ENCODE measurements around the gene HK3.

HK3 gene

DNA sequence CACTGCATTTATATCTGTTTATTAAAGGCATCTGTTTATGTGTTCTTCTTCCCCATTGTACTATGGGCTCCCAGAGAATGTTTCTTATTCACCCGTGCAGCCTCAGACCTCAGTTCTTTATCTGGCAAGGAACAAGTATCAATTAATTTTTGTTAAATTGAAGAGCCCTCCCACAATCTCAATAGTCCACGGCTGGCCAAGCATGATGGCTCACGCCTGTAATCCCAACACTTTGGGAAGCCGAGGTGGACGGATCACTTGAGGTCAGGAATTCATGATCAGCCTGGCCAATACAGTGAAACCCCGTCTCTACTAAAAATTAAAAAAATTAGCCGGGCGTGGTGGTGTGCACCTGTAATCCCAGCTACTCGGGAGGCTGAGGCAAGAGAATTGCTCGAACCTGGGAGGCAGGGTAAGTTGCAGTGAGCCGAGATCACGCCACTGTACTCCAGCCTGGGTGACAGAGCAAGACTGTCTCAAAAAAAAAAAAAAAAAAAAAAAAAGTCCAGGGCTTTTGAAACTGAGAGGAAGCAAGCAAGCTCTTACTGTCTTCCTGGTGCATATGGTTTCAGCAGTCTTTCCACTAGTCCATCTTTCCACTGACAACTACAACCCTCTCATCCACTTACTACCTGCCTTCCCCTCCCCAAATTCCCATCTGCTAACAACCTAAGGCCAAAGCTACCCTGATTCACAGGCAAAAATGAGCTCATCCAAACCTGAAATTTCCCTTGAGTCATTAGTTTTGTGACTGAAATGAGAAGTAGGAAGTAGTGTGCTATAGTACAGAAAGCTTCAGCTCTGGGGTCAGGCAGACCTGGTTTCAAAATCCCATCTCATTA is 2.3 kb upstream of the HK3 start:
- no peak overlapping the region for H3K9ac ChIP-seq (ENCODE audit: low read length)
- peaks cover 33% of the 10 kb centered on the region for H3K36me3 ChIP-seq (ENCODE audit: insufficient read depth, low read length)
- no peaks in the 10 kb centered on the region for H3K9me3 ChIP-seq (ENCODE audit: low read length)
- no peaks in the 10 kb centered on the region for H3K27me3 ChIP-seq (ENCODE audit: control insufficient read depth in 1 of 2, insufficient read depth in 2 of 2, low read length in 2 of 2)
- H3K27ac ChIP-seq (ENCODE audit: low read depth, low read length): no peak overlapping the region
- H3K4me1 ChIP-seq (ENCODE audit: insufficient read depth, low read length): no peaks in the 10 kb centered on the region
- no peak overlapping the region for H3K4me3 ChIP-seq (ENCODE audit: low read depth in 1 of 2, low read length in 2 of 2)

DNA sequence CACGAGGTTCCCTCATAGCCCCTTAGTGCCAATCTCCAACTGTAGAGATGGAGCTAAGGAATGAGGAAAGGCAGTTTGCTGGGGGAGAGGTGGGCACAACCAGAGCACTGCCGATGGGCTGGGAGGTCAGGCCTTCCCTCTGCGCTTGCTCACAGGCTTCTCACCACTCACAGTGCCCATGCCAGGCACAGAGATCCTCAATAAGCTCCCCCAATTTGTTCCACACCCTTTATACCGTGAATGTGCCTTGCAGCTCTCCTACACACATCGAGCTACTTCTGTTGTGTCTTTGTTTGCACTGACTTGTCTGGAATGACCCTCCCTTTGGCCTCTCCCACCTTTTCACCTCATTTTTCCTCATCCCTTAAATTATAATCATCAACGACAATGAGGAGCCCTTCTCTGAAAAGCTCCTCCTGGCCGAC is 1.6 kb upstream of the HK3 start:
- H3K27ac ChIP-seq (ENCODE audit: low read depth, low read length): no peak overlapping the region
- H3K9ac ChIP-seq (ENCODE audit: low read length): no peak overlapping the region
- peaks cover 27% of the 10 kb centered on the region for H3K36me3 ChIP-seq (ENCODE audit: insufficient read depth, low read length)
- H3K4me1 ChIP-seq (ENCODE audit: insufficient read depth, low read length): no peaks in the 10 kb centered on the region
- no peaks in the 10 kb centered on the region for H3K27me3 ChIP-seq (ENCODE audit: control insufficient read depth in 1 of 2, insufficient read depth in 2 of 2, low read length in 2 of 2)
- no peak overlapping the region for H3K4me3 ChIP-seq (ENCODE audit: low read depth in 1 of 2, low read length in 2 of 2)
- H3K9me3 ChIP-seq (ENCODE audit: low read length): no peaks in the 10 kb centered on the region

DNA sequence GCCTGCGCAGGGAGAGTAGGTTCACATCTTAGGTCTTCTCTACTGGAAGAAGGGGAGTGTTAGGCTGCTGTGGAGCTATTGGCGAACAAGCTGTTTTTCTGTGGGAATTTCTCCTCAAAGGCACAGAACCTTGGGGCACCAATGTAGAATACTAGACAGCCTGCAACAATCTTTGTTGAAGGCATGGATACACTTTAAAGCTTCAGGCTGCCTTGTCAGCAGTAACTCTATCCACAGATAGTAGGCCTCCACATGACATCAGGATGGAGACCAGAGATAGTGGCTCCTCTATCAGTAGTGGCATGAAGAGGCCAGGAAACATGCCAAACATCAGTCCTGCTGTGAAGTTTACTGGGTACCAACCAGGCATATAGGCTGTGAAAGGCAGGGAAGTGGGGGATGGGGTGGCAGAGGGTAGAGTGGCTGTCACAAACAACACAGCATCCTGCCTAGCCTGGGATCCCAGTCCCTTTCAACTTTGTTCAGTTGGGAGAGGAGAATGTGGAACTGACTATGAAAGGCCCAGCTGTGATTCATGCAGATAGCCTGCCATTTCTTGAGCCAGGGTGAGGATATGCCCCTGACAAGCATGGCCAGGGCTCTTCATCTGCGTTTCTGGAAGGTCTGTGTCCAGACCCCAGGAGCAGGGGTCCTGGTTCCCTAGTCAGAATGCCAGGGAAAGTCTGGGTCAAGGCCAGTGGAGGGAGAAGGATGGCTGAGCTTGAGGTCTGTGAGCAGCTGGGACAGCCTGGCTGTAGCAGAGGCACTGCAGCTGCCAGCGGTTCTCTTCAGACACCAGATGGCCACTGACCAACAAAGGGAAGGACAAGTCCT is 1.0 kb upstream of the HK3 start:
- Histone ChIP-seq H3K36me3 (ENCODE audit: insufficient read depth, low read length) (peaks cover 20% of the 10 kb centered on the region), H3K27ac (ENCODE audit: low read depth, low read length) (no peak overlapping the region), H3K4me1 (ENCODE audit: insufficient read depth, low read length) (no peaks in the 10 kb centered on the region), H3K27me3 (ENCODE audit: control insufficient read depth in 1 of 2, insufficient read depth in 2 of 2, low read length in 2 of 2) (no peaks in the 10 kb centered on the region), H3K9ac (ENCODE audit: low read length) (no peak overlapping the region), H3K9me3 (ENCODE audit: low read length) (no peaks in the 10 kb centered on the region), H3K4me3 (ENCODE audit: low read depth in 1 of 2, low read length in 2 of 2) (no peak overlapping the region)

DNA sequence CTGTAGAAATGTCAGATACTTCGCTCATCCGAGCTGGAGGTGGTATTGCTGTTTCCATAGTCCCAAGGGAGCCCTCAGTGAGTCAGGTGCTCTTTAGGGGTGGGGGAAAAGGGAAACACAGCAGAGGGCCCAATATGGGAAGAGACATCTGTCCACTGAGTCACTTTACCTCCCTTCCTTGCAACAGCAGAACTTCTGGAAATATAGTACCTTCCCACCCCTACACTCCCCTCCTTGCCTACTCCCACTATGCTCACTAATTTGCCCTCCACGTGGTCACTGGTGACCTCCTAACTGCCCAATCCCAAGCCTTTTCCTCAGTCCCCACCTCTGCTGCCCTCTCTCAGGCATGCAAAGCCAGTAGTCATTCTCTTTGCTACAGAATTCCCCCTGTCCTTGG is 1.9 kb downstream of the HK3 start:
- Histone ChIP-seq H3K27me3 (ENCODE audit: control insufficient read depth in 1 of 2, insufficient read depth in 2 of 2, low read length in 2 of 2) (no peaks in the 10 kb centered on the region), H3K4me1 (ENCODE audit: insufficient read depth, low read length) (no peaks in the 10 kb centered on the region), H3K9ac (ENCODE audit: low read length) (no peak overlapping the region), H3K27ac (ENCODE audit: low read depth, low read length) (no peak overlapping the region), H3K9me3 (ENCODE audit: low read length) (no peaks in the 10 kb centered on the region), H3K4me3 (ENCODE audit: low read depth in 1 of 2, low read length in 2 of 2) (no peak overlapping the region), H3K36me3 (ENCODE audit: insufficient read depth, low read length) (peaks cover 2% of the 10 kb centered on the region)

DNA sequence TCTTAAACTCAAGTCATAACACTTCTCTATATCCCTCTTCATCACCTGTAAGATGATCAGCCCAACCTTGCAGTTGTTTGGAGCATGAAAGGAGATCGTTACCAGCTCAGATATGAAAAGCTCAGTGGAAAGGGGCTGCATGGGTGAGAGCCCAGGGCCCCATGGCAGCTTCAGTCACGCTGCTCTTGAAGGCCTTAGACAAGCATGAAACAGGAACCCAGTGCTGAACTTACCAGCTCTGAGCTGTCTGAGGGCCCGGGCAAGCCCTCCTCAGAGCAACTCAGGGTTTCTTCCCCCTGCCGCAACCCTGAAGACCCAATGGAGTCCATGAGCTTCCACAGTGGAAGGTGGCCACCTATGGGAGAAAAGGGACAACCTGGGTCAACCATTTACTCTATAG is 3.3 kb downstream of the HK3 start:
- no peak overlapping the region for H3K9ac ChIP-seq (ENCODE audit: low read length)
- no peak overlapping the region for H3K4me3 ChIP-seq (ENCODE audit: low read depth in 1 of 2, low read length in 2 of 2)
- H3K27ac ChIP-seq (ENCODE audit: low read depth, low read length): no peak overlapping the region
- no peaks in the 10 kb centered on the region for H3K36me3 ChIP-seq (ENCODE audit: insufficient read depth, low read length)
- no peaks in the 10 kb centered on the region for H3K4me1 ChIP-seq (ENCODE audit: insufficient read depth, low read length)
- H3K9me3 ChIP-seq (ENCODE audit: low read length): no peaks in the 10 kb centered on the region
- no peaks in the 10 kb centered on the region for H3K27me3 ChIP-seq (ENCODE audit: control insufficient read depth in 1 of 2, insufficient read depth in 2 of 2, low read length in 2 of 2)

DNA sequence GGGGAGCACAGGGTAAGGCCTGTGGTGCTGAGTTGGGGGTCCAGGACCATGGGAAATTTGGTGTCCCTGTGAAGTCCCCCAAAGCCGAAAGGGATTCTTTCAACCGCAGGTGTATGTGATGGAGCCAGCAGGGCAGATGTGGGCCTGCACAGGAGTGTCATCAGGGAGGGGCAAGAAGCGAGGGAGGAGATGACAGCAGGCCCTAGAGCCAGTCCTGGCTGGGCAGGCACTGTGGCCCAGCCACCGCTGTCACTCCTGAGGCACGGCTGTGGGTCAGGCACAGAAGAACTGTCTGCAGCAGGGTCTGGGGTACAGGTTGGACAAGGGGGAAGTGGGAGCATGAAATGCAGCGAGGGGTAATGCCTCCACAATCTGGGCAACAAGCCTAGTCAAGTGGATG is 4.8 kb downstream of the HK3 start:
- H3K27ac ChIP-seq (ENCODE audit: low read depth, low read length): no peak overlapping the region
- no peaks in the 10 kb centered on the region for H3K27me3 ChIP-seq (ENCODE audit: control insufficient read depth in 1 of 2, insufficient read depth in 2 of 2, low read length in 2 of 2)
- H3K9me3 ChIP-seq (ENCODE audit: low read length): no peaks in the 10 kb centered on the region
- H3K4me1 ChIP-seq (ENCODE audit: insufficient read depth, low read length): no peaks in the 10 kb centered on the region
- no peak overlapping the region for H3K9ac ChIP-seq (ENCODE audit: low read length)
- no peaks in the 10 kb centered on the region for H3K36me3 ChIP-seq (ENCODE audit: insufficient read depth, low read length)
- no peak overlapping the region for H3K4me3 ChIP-seq (ENCODE audit: low read depth in 1 of 2, low read length in 2 of 2)

DNA sequence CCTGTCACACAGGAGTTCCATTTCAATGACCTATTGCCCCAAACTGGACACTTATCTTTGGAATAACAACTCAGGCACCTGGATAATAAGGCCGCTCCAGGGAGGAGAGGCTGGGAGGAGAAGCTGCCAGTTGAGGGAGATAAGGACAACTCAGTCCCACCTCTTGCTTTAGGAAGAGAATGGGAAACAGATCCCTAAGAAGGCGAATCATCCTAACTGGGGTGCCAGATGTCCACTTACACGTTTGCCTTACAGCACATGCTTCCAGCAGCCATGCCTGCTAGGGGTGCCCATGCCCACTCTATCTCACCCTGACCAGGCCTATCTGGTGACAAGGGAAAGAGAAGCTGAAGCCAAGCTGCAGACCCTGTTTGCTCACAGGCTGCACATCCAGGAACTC is 6.5 kb downstream of the HK3 start:
- Histone ChIP-seq H3K9ac (ENCODE audit: low read length) (no peak overlapping the region), H3K4me1 (ENCODE audit: insufficient read depth, low read length) (no peaks in the 10 kb centered on the region), H3K9me3 (ENCODE audit: low read length) (no peaks in the 10 kb centered on the region), H3K36me3 (ENCODE audit: insufficient read depth, low read length) (no peaks in the 10 kb centered on the region), H3K27me3 (ENCODE audit: control insufficient read depth in 1 of 2, insufficient read depth in 2 of 2, low read length in 2 of 2) (no peaks in the 10 kb centered on the region), H3K27ac (ENCODE audit: low read depth, low read length) (no peak overlapping the region), H3K4me3 (ENCODE audit: low read depth in 1 of 2, low read length in 2 of 2) (no peak overlapping the region)

DNA sequence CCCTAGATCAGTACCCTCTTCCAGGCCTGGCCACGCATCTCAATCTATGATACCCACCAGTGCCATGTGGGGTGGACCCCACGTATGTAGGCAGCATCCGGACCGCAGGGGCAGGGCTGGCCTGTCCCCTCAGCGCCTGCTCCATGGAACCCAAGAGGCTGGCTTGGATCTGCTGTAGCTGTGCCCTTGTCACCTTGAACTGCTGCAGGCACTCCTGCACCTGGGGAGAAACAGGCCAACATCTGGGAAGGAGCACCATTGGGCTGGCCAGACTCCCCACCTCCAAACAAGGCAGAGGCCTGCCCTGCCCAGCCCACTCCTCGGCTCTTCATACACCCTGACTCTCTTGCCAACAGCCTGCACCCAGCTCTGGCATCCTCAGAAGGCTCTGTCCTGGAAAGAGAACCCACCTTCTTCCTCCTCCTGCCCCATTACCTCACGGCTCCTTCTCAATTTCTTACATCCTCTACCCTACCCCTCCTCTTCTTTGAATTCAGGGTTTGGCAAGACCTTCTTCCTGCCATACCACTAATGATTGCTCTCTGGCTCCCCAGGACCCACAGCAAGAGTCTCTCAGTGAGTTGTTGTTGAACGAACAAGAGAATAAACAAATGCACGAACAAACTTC is 7.7 kb downstream of the HK3 start:
- Histone ChIP-seq H3K36me3 (ENCODE audit: insufficient read depth, low read length) (no peaks in the 10 kb centered on the region), H3K4me1 (ENCODE audit: insufficient read depth, low read length) (no peaks in the 10 kb centered on the region), H3K27ac (ENCODE audit: low read depth, low read length) (no peak overlapping the region), H3K9me3 (ENCODE audit: low read length) (no peaks in the 10 kb centered on the region), H3K4me3 (ENCODE audit: low read depth in 1 of 2, low read length in 2 of 2) (no peak overlapping the region), H3K9ac (ENCODE audit: low read length) (no peak overlapping the region), H3K27me3 (ENCODE audit: control insufficient read depth in 1 of 2, insufficient read depth in 2 of 2, low read length in 2 of 2) (no peaks in the 10 kb centered on the region)

DNA sequence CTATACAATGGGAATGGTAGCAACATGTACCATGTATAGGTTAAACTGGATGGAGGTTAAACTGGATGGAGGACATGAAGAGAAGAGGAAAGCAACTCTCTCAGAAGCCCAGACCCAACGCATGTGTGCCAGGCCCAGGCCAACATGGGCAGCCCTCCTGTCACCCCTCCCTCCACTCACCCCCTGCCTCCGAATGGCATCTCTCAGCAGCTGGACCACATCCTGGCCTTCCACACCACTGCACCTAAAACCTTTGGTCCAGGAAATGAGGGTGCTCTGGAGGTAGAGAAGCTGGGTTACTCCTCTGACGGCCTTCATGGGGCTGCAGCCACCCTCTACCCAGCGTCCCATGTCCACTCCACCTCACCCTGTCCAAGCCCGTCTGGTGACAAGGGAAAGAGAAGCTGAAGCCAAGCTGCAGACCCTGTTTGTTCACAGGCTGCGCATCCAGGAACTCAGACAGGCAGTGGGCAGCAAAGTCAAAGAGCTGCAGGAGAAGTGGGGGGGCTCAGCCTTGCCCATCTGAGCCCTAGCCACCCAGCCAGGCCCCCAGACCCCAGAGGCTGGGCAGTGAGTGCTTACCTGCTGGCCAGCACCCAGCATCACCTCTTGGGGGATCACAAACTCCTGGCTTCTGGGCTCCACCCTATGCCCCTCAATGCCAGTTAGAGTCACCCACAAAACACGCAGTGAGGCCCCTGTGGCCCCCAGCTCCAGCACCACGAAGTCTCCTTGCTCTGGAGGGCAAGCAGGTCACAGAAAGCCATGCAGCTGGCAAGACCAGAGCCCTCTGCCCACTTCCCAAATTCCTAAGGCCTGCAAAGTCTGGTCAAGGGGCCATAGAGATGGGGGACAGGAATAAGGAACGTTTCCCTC is 8.5 kb downstream of the HK3 start:
- Histone ChIP-seq H3K27ac (ENCODE audit: low read depth, low read length) (no peak overlapping the region), H3K27me3 (ENCODE audit: control insufficient read depth in 1 of 2, insufficient read depth in 2 of 2, low read length in 2 of 2) (no peaks in the 10 kb centered on the region), H3K4me3 (ENCODE audit: low read depth in 1 of 2, low read length in 2 of 2) (no peak overlapping the region), H3K36me3 (ENCODE audit: insufficient read depth, low read length) (no peaks in the 10 kb centered on the region), H3K9me3 (ENCODE audit: low read length) (no peaks in the 10 kb centered on the region), H3K9ac (ENCODE audit: low read length) (no peak overlapping the region), H3K4me1 (ENCODE audit: insufficient read depth, low read length) (no peaks in the 10 kb centered on the region)

DNA sequence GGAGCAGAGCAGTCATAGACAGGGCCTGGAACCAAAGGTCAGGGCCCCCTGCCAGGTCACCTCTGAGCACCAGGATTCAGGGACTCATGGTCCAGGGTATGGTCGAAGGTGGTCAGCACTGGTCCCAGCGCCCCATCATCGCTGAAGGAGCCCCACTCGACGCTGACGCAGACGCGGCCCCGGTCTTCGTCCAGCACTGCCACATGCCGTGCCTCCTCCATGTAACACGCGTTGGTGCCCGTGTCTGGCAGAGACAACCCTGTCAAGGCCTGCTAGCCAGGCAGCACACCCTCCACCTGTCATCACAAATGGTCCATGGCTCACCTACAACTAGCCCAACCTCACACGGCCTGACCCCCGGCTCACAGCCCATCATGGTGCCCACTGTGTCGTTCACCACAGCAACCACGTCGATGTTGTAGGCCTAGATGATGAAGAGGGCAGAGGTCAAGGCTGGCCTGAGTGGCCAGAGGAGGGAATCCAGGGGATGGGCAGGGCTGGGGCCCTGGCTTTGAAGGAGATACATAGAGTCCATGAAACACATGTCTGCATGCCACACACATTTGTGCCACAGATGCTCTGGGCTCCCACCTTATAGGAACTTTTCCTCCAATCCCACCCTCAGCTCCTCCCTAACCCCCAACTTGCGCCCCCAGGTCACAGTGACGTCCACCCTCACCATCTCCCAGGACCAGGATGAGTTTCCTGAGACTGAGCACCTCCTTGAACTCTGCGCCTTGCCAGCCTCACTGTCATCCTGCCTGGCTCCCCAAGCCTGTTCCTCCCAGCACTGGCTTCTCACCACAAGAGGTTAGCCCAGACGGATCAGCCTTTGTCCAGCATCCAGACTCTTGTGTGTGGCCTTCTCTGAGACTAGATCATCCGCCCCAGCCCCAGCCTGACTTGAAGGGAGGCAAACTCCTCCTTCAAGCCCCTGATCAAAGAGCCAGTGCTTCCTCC is 9.5 kb downstream of the HK3 start:
- no peaks in the 10 kb centered on the region for H3K36me3 ChIP-seq (ENCODE audit: insufficient read depth, low read length)

More for the DNA sequence above, 9.5 kb downstream of the HK3 start:
- Histone ChIP-seq H3K9ac (ENCODE audit: low read length) (no peak overlapping the region), H3K4me3 (ENCODE audit: low read depth in 1 of 2, low read length in 2 of 2) (no peak overlapping the region), H3K27ac (ENCODE audit: low read depth, low read length) (no peak overlapping the region), H3K4me1 (ENCODE audit: insufficient read depth, low read length) (no peaks in the 10 kb centered on the region), H3K27me3 (ENCODE audit: control insufficient read depth in 1 of 2, insufficient read depth in 2 of 2, low read length in 2 of 2) (no peaks in the 10 kb centered on the region), H3K9me3 (ENCODE audit: low read length) (no peaks in the 10 kb centered on the region)

Data from muscle layer of colon (tissue), 2 donors.